VCaP (cell line): ENCODE data around the gene DKK2.

Source experiments
- H3K27ac ChIP-seq: fragments of 450-650 bp; 2 replicates; pipeline ENCODE4 v1.5.1; 2017
- CTCF ChIP-seq: fragments of 450-650 bp; conservative IDR thresholded peaks from 2 replicates; pipeline ENCODE4 v1.5.1; 2017; ENCODE audit warnings: mild to moderate bottlenecking, moderate library complexity

DKK2 gene

DNA sequence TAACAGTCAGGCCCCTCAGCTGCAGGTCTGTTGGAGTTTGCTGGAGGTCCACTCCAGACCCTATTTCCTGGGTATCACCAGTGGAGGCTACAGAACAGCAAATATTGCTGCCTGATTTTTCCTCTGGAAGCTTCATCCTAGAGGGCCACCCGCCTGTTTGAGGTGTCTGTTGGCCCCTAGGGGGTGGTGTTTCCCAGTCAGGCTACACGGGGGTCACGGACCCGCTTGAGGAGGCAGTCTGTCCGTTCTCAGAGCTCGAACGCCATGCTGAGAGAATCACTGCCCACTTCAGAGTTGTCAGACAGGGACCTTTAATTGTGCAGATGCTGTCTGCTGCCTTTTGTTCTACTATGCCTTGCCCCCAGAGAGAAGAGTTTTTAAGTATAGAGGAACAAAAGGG is 160.8 kb downstream of the DKK2 start:
- H3K27ac ChIP-seq = no peak overlapping the region
- no peak for TF ChIP-seq CTCF
